ENCODE data around the gene PPM1F. TPM values are rescaled to one million over a fixed set of nuclear protein-coding genes. Genes with fewer than 3 reads are reported as not detected.

PPM1F gene
- total and polyA plus RNA-seq, 10 of the 15 experiments (the other 5 are each of a cell fraction or from before 2014, with no cell fraction given), result 0.55 to 26.3 (median 9.7) TPM

- SMC1A ChIA-PET (ENCODE audit: uncharacterized antibody, unreplicated experiment), result interaction anchor here (1.2 kb wide), 1 partner anchor 9 kb away, joined by 3 read pairs; no protein-coding TSS in a partner anchor
- H2AFZ ChIP-seq (ENCODE audit: control insufficient read depth, low read depth, low read length), result no peak overlapping the region
- in situ Hi-C loops (cut with MboI), result no loop called here
- TF ChIP-seq YBX1 (IDR thresholded peaks at IDR 0.05) (no peak), REST (IDR thresholded peaks at IDR 0.05; ENCODE audit: low read depth, low read length) (no peak), NFXL1 (IDR thresholded peaks at IDR 0.05; ENCODE audit: borderline replicate concordance) (no peak), ZZZ3 (IDR thresholded peaks at IDR 0.05; ENCODE audit: control insufficient read depth, insufficient read length, low read depth) (no peak), ZNF24 (IDR thresholded peaks at IDR 0.05) (no peak), ZNF274 (IDR thresholded peaks at IDR 0.05; ENCODE audit: insufficient read depth, insufficient read length) (no peak), SMARCA5 (IDR thresholded peaks at IDR 0.05) (no peak), BCL11A (IDR thresholded peaks at IDR 0.05; ENCODE audit: low read depth, low read length) (no peak), RAD51 (IDR thresholded peaks at IDR 0.05) (no peak), BHLHE40 (IDR thresholded peaks at IDR 0.05; ENCODE audit: borderline replicate concordance in 1 of 2, low read depth in 2 of 2, low read length in 1 of 2) (no peak), IRF4 (IDR thresholded peaks at IDR 0.05; ENCODE audit: low read depth, low read length) (no peak), EGR1 (IDR thresholded peaks at IDR 0.05; ENCODE audit: borderline replicate concordance in 1 of 2, low read depth in 2 of 2, low read length in 2 of 2) (no peak), EP300 (IDR thresholded peaks at IDR 0.05; ENCODE audit: borderline replicate concordance in 1 of 2, control insufficient read depth in 1 of 2, low read depth in 2 of 2, low read length in 2 of 2) (no peak), CTCF (IDR thresholded peaks at IDR 0.05 in 2 of 3, conservative IDR thresholded peaks at IDR 0.05 in 1 of 3; ENCODE audit: control insufficient read depth in 2 of 3, extremely low read depth in 1 of 3, insufficient read depth in 1 of 3, low read depth in 3 of 3, low read length in 3 of 3) (no peak), CBX5 (IDR thresholded peaks at IDR 0.05; ENCODE audit: low read depth) (no peak)
- TF ChIP-seq, protein P1, sequence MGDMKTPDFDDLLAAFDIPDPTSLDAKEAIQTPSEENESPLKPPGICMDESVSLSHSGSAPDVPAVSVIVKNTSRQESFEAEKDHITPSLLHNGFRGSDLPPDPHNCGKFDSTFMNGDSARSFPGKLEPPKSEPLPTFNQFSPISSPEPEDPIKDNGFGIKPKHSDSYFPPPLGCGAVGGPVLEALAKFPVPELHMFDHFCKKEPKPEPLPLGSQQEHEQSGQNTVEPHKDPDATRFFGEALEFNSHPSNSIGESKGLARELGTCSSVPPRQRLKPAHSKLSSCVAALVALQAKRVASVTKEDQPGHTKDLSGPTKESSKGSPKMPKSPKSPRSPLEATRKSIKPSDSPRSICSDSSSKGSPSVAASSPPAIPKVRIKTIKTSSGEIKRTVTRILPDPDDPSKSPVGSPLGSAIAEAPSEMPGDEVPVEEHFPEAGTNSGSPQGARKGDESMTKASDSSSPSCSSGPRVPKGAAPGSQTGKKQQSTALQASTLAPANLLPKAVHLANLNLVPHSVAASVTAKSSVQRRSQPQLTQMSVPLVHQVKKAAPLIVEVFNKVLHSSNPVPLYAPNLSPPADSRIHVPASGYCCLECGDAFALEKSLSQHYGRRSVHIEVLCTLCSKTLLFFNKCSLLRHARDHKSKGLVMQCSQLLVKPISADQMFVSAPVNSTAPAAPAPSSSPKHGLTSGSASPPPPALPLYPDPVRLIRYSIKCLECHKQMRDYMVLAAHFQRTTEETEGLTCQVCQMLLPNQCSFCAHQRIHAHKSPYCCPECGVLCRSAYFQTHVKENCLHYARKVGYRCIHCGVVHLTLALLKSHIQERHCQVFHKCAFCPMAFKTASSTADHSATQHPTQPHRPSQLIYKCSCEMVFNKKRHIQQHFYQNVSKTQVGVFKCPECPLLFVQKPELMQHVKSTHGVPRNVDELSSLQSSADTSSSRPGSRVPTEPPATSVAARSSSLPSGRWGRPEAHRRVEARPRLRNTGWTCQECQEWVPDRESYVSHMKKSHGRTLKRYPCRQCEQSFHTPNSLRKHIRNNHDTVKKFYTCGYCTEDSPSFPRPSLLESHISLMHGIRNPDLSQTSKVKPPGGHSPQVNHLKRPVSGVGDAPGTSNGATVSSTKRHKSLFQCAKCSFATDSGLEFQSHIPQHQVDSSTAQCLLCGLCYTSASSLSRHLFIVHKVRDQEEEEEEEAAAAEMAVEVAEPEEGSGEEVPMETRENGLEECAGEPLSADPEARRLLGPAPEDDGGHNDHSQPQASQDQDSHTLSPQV (IDR thresholded peaks at IDR 0.05), result no peak
Observed at GRCh38 chr22:21991774-21992173, 39.1 kb upstream of the PPM1F start.

More at GRCh38 chr22:21991774-21992173, 39.1 kb upstream of the PPM1F start:
- no peaks in the 10 kb centered on the region for H3K4me1 ChIP-seq (ENCODE audit: control insufficient read depth, insufficient read depth, low read length)
- no peaks in the 10 kb centered on the region for H4K20me1 ChIP-seq (ENCODE audit: control insufficient read depth, insufficient read depth)
- FAIRE-seq, result no peak
- intact Hi-C loops (cut with micrococcal nuclease; ENCODE audit: unreplicated experiment), result no loop called here
- H3K79me2 ChIP-seq (ENCODE audit: control insufficient read depth, insufficient read depth, low read length), result no peaks in the 10 kb centered on the region
- ChIA-PET POLR2A (interaction anchor here (1.0 kb wide), 1 partner anchor 9 kb away, joined by 3 read pairs; the partner anchor contains the start of gene TOP3B), CTCF (interaction anchor here (1.7 kb wide), 1 partner anchor 19 kb away, joined by 5 read pairs; no protein-coding TSS in a partner anchor), RAD21 (ENCODE audit: unreplicated experiment) (no interaction called here)
- ATAC-seq, result no peak
- H3K9ac ChIP-seq (ENCODE audit: control insufficient read depth, insufficient read depth, low read length), result no peak overlapping the region
- WGBS (ENCODE audit: insufficient coverage, insufficient replicate concordance, low lambda C conversion rate, missing lambda C conversion rate), result 33% methylated on average over 5 of the region's 5 CpGs
- no peaks in the 10 kb centered on the region for H3K36me3 ChIP-seq (ENCODE audit: control insufficient read depth in 2 of 2, insufficient read depth in 2 of 2, low read length in 1 of 2)
- H3K27ac ChIP-seq (ENCODE audit: control insufficient read depth, insufficient read depth), result no peak overlapping the region
- H3K9me3 ChIP-seq (replicated peaks; ENCODE audit: control insufficient read depth, insufficient read depth, low read length), result no peaks in the 10 kb centered on the region
- no peak for DNase-seq (ENCODE audit: low read depth, low spot score)
- H3K4me2 ChIP-seq (ENCODE audit: control insufficient read depth, insufficient read depth), result no peak overlapping the region
- no peak overlapping the region for H3K4me3 ChIP-seq
- BruUV-seq (replicated peaks), result no TSS peak
- no peaks in the 10 kb centered on the region for H3K27me3 ChIP-seq (replicated peaks in 1 of 2; ENCODE audit: control insufficient read depth in 2 of 2, insufficient read depth in 2 of 2, low read length in 1 of 2)

Data from GM12878 (cell line).